ENCODE results near the gene ZNF512B.

Gene ZNF512B

DNA sequence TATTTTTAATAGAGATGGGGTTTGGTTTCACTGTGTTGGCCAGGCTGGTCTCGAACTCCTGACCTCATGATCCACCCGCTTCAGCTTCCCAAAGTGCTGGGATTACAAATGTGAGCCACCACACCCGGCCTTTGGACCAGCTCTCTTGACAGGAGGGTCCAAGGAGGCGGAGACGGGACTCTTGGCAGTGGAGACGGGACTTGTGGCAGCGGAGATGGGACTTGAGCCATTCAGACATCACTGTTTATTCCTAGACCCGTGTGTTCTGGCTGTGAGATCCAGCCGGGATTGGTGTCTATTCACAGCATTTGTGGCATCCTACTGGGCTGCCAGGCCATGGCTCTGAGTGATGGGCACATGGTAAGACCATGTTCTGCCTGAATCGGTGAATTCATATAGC is 36.8 kb upstream of the ZNF512B start:
- TF ChIP-seq, protein P1, sequence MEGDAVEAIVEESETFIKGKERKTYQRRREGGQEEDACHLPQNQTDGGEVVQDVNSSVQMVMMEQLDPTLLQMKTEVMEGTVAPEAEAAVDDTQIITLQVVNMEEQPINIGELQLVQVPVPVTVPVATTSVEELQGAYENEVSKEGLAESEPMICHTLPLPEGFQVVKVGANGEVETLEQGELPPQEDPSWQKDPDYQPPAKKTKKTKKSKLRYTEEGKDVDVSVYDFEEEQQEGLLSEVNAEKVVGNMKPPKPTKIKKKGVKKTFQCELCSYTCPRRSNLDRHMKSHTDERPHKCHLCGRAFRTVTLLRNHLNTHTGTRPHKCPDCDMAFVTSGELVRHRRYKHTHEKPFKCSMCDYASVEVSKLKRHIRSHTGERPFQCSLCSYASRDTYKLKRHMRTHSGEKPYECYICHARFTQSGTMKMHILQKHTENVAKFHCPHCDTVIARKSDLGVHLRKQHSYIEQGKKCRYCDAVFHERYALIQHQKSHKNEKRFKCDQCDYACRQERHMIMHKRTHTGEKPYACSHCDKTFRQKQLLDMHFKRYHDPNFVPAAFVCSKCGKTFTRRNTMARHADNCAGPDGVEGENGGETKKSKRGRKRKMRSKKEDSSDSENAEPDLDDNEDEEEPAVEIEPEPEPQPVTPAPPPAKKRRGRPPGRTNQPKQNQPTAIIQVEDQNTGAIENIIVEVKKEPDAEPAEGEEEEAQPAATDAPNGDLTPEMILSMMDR (conservative IDR thresholded peaks at IDR 0.05): no peak
- TF ChIP-seq ZFX (IDR thresholded peaks at IDR 0.05): no peak
- no peak overlapping the region for H3K27ac ChIP-seq

DNA sequence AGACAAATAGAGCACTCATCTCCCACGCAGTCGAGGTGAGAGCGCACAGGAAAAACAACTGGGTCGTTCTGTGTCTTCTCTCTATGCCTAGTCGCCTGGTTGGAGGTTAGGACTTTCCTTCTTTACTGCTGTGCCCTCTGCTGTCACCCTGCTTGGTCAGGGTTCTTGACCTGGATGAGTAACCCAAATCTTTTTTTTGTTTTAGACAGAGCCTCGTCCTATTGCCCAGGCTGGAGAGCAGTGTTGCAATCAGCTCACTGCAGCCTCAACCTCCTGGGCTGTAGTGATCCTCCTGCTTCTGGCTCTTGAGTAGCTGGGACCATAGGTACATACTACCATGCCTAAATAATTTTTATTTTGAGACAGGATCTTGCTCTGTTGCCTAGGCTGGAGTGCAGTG is 35.7 kb upstream of the ZNF512B start:
- no peak for TF ChIP-seq ZFX (IDR thresholded peaks at IDR 0.05)
- TF ChIP-seq, protein P1 (conservative IDR thresholded peaks at IDR 0.05): no peak
- H3K27ac ChIP-seq: no peak overlapping the region

DNA sequence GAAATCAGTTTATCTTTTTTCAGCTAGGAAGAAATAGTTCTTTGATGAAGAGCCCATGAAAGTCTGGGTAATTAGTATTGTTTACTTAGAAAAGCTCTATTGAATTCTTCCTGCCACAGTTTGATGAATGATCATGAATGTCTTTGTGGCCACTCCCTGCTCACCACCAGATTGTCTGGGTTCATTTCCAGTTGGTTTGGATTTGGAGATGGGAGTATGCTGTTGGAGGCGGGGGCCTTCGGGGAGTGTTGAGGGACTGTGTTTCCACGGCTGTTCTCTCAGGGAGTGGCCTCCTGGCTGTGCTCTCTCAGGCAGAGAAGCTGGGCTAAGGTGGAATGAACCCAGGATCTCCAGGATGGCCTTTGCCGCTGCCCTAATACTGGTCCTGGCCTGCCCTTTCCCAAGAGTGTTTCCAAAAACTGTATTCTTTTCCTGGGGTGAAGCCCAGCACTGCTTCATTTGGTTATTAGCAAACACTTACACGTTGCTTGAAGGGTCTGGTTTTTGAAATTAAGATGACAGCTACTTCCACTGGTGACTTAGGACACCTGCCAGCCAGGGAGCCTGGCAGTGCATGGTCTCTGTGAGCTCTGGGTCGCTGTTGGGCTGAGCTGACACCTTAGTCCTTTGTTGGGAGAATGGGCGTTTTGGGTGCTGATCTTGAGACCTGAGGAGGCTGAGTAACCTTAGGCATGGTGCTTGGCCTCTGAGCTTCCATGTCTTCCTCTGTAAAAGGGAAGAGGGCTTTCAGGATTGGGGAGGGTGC is 34.4 kb upstream of the ZNF512B start:
- H3K27ac ChIP-seq: no peak overlapping the region
- TF ChIP-seq, protein P1 (conservative IDR thresholded peaks at IDR 0.05): no peak
- TF ChIP-seq ZFX (IDR thresholded peaks at IDR 0.05): no peak

DNA sequence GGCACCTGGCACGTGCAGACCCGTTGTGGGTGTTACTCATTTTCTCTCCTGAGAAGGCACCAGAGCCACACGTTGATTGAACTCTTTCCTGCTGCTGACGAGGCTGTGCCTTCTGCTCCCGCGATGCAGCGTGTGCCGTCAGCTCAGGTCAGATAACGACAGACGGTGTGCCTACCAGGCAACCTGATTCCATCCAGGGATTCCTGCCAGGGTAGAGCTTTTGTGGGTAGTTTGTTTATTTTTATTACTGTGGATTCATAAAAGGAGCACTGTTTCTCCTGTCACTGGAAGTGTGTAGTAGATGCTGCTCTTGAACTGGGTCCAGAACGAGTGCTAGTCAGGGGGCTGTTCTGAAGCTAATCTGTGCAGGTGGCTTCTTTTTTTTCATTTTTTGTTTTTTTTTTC is 31.9 kb upstream of the ZNF512B start:
- H3K27ac ChIP-seq: peak overlapping the region; percentile 22
- TF ChIP-seq, protein P1 (conservative IDR thresholded peaks at IDR 0.05): no peak
- TF ChIP-seq ZFX (IDR thresholded peaks at IDR 0.05): no peak

DNA sequence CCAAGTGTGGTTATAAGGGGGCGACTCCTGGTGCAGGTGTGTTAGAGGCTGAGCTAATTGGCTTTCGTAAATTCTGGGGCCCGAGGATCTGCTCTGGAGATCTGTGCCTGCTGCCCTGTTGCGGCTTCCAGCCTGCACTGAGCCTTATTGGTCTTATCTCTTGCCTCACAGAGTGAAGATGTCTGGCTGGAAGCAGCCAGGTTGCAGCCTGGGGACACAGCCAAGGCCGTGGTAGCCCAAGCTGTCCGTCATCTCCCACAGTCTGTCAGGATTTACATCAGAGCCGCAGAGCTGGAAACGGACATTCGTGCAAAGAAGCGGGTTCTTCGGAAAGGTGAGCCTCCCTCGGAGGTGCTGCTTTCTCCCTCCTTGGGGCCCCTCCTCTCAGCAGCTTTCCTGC is 31.2 kb upstream of the ZNF512B start:
- peak overlapping the region; percentile 22 for H3K27ac ChIP-seq
- TF ChIP-seq, protein P1 (conservative IDR thresholded peaks at IDR 0.05): no peak
- no peak for TF ChIP-seq ZFX (IDR thresholded peaks at IDR 0.05)

DNA sequence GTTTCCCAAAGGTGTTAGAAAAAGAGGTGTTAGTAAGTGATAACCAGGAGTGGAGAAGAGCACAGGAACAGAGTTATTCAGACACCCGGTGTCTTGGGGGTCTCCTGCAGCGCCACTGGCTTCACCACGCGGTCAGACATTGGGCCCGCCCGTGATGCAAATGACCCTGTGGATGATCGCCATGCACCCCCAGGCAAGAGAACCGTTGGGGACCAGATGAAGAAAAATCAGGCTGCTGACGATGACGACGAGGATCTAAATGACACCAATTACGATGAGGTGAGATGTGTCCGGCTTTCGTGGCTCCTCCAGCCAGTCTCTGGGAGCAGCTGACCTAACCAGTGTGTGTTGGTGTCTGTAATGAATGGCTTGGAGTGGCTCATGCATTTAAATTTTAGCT is 13.2 kb upstream of the ZNF512B start:
- H3K27ac ChIP-seq: no peak overlapping the region
- TF ChIP-seq ZFX (IDR thresholded peaks at IDR 0.05): no peak
- TF ChIP-seq, protein P1 (conservative IDR thresholded peaks at IDR 0.05): no peak

DNA sequence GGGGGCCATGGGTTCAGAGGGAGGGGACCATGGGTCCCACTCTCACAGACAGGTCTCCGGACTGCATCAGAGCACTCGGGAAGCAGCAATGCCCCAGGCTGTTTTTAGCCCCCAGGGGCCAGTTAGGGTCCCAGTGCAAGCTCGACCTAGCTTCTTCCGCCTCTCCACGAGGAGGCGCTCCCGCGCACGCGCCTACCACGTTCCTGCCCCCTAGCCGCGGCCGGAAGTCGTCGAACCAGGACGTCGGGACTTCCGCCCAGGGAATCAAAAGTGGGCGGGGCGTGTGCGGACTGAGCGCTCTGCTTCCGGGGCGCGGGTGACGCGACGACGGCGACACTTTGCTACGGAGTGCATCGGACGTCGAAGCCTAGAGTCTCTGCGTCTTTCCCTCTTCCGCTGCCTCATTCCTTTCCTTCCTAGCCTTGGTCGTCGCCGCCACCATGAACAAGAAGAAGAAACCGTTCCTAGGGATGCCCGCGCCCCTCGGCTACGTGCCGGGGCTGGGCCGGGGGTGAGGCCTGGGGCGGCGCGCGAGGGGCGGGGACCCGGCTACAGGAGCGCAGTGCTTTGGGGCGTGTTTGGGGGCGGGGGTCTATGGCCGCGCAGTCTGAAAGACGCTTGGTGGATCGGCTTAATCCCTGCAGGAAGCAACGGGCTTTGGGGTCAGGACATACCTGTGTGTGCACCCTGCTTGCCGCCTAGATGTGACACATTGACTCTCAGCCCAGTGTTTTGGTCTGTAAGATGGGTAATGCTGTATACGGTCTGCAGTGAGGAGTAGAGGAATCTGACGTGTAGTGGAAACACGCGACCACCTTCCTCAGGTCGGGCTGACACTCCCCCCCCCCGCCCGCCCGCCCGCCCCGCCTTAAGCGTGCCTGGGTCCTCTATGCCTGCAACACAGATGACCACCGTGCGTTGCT is 11.3 kb upstream of the ZNF512B start, which contains the start of gene PRPF6:
Gene PRPF6 (plus strand): TSS at position 327 of the 923 bp plus-strand sequence. CDS start 114 bp downstream, at position 441.
- peak; percentile 93 for TF ChIP-seq ZFX (IDR thresholded peaks at IDR 0.05)
- TF ChIP-seq, protein P1 (conservative IDR thresholded peaks at IDR 0.05): peak; percentile 92
- peak within 1 kb of the TSS; percentile 97 for H3K27ac ChIP-seq

All from C4-2B (cell line).